NCI-H2029 (cell line): Measurements from ENCODE around the gene NMRK2.
A peak's percentile ranks its signal among the peaks of the same experiment; 100 is the strongest.
"Not testable (repeated sequence)": the region's sequence is repeated elsewhere in the genome, so short reads cannot be mapped to it uniquely, and the experiment has no call there.

Source experiments
- DNase-seq: peaks from one replicate; lab custom pipeline; 2025; lab: John Stamatoyannopoulos, UW

Gene NMRK2, protein sequence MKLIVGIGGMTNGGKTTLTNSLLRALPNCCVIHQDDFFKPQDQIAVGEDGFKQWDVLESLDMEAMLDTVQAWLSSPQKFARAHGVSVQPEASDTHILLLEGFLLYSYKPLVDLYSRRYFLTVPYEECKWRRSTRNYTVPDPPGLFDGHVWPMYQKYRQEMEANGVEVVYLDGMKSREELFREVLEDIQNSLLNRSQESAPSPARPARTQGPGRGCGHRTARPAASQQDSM

DNA sequence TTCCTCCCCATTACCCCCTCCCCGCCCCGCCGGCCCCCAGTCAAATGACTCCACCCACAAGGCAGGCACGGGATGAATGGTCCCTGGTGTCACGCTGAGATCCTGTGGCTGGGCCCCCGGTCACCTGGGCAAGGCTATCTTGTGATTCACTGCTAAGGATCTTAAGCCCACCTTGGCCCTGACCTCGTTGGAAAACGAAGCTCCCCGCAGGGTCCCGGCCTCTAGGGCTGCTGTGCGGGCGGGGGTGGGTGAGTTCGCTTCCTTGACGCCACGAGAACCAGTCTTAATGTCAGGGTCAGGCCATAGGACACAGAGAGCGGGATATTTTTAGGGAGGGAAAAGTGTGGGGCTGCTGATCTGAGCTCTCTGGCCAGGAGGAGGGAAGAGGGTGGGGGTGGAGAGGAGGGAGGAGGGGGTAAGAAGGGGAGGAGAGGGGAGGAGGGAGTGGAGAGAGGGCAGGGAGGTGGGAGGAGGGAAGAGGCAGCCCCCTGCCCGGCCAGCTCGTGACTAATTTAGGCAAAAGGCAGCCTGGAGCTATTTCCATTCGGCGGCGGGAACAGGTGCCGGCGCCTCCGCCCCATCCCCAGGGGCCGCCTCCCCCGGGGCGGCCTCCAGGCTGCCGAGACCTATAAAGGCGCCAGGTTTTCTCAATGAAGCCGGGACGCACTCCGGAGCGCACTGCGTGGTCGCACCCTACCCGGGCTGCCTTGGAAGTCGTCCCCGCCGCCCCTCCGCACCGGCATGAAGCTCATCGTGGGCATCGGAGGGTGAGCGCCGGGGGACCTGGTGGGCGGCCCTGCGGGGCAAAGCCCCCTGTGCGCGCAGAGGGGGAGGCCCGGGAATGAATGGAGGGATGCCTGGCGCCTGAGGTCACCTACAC is at the start of gene NMRK2:
TSS of gene NMRK2 (plus strand) at position 139 of the 880 bp plus-strand sequence. CDS start at position 742, 603 bp downstream.
- no peak for DNase-seq

GRCh38 chr19:3890591-3890990 is 42.3 kb upstream of the NMRK2 start:
- DNase-seq: no peak

DNA sequence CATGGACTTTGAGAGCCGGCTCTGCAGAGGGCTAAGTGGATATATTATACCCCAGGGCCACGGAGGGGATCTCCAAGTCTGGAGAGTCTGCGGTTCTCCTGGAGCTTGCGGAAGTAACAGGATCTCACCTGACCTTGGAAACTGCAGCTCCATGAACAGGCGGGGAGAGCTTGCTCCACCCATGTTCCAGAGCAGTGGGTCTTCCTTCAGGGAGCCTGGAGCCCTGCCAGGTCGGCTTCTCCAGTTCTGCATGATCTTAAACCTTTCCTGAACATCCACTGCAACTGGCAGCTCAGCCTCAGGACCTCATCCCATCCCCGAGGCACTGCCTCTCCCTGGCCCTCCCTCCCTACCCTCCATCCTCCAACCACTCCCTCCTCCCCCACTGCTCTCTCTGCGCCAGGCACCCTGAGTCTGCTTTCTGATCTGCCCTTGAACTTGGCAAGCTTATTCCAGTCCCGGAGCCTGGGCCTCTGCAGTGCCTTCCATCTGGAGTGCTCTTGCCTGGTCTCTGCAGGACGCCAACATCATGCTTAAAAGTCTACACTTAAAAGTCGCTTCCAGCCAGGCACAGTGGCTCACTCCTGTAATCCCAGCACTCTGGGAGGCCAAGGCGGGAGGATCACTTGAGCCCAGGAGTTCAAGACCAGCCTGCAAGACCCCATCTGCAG is 39.2 kb upstream of the NMRK2 start:
- peak; percentile 19 for DNase-seq

- DNase-seq: not testable (repeated sequence)
Measured at GRCh38 chr19:3894959-3895358, 37.9 kb upstream of the NMRK2 start.

DNA sequence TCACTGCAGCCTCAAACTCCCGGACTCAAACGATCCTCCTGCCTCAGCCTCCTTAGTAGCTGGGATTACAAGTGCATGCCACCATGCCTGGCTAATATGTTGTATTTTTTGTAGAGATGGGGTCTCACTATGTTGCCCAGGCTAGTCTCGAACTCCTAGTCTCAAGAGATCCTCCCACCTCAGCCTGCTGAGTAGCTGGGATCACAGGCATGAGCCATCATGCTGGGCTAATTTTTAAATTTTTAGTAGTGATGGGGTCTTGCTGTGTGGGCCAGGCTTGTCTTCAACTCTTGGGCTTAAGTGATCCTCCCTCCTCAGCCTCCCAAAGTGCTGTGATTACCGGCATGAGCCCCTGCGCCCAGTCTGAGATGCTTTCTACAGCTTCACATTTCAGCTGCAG is 37.1 kb upstream of the NMRK2 start:
- DNase-seq: no peak

DNA sequence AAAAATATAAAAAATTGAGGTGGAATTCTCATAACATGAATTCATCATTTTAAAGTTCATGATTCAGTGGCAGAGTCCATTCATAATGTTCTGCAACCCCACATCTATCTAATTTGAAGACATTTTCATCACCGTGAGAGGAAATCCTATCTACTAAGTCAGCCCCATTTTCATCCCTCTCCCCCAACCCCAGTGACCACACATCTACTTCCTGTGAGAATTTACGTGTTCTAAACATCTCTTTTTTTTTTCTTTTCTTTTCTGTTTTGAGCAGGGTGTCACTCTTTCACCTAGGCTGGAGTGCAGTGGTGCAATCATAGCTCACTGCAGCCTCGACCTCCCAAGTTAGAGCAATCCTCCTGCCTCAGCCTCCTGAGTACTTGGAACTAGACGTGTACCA is 34.9 kb upstream of the NMRK2 start:
- no peak for DNase-seq

DNA sequence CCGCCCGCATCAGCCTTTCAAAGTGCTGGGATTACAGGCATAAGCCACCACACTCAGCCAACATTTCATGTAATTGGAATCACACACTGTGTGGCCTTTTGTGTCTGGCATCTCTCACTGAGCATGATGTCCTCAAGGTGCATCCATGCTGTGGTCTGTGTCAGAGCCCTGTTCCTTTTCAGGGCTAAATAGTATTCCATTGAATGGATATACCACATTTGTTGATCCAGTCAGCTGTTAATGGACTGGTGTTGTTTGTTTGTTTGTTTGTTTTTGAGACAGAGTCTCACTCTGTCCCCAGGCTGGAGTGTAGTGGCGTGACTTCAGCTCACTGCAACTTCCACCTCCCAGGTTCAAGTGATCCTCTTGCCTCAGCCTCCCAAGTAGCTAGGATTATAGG is 34.4 kb upstream of the NMRK2 start:
- DNase-seq: no peak

GRCh38 chr19:3899531-3900294 is 33.2 kb upstream of the NMRK2 start:
- DNase-seq: no peak

GRCh38 chr19:3902317-3902973 is 30.4 kb upstream of the NMRK2 start:
- no peak for DNase-seq

DNA sequence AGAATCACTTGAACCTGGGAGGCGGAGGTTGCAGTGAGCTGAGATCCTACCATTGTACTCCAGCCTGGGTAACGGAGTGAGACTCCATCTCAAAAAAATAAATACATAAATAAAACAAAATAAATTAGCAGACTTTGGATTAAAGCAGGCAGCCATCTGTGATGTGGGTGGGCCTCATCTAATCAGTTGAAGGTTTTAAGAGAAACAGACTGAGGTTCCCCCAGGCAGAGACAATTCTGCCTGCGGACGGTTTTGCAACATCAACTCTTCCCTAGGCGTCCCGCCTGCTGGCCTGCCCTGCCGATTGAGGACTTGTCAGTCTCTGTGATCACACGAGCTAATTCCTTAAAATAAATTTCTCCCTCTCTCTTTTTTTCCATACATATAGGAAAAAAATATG is 28.6 kb upstream of the NMRK2 start:
- DNase-seq: no peak

DNA sequence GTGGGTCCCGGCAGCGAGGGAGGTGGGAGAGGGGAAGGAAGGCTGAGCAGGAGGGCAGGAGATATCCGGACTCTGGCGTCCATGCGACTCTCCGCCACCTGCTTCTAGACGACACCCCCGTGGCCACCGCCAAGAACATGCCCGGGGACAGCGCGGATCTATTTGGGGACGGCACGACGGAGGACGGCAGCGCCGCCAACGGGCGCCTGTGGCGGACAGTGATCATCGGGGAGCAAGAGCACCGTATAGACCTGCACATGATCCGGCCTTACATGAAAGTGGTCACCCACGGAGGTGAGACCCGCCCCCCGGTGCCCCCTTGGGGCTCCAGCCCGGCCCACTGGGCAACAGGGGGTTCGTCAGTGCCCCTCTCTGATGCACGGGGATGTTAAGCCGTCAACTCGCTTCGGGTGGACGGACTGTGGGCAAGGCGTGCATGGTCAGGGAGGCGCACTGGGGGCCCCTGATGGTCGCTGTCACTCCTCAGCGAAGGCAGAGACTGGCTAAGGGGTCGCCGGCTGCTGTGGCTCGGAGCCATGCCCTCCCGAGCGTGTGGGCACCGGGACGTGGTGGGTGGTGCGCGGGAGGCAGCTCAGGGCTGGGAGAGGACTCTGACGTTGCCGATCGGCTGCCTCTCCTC is 25.1 kb upstream of the NMRK2 start:
- no peak for DNase-seq

- DNase-seq: no peak
Measured at GRCh38 chr19:3908266-3909054, 24.4 kb upstream of the NMRK2 start.

- no peak for DNase-seq
Measured at GRCh38 chr19:3910105-3910504, 22.8 kb upstream of the NMRK2 start.

GRCh38 chr19:3914199-3914598 is 18.7 kb upstream of the NMRK2 start:
- DNase-seq: no peak

- no peak for DNase-seq
Measured at GRCh38 chr19:3916033-3916432, 16.8 kb upstream of the NMRK2 start.

- DNase-seq: no peak
Measured at GRCh38 chr19:3919793-3920192, 13.1 kb upstream of the NMRK2 start.

GRCh38 chr19:3923096-3923758 is 9.6 kb upstream of the NMRK2 start:
- no peak for DNase-seq

DNA sequence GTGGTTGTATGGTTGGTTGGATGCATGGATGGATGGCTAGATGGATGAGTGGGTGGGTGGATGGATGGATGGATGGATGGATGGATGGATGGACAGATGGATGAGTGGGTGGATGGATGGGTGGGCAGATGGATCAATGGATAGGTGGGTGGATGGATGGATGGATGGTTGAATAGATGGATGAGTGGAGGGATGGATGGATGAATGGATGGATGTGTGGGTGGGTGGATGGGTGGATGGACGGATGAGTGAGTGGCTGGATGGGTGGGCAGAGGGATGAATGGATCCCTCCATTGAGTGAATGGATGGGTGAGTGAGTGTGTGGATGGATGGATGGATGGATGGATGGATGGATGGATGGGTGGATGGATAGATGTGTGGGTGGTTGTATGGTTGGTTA is 9.0 kb upstream of the NMRK2 start:
- no peak for DNase-seq

DNA sequence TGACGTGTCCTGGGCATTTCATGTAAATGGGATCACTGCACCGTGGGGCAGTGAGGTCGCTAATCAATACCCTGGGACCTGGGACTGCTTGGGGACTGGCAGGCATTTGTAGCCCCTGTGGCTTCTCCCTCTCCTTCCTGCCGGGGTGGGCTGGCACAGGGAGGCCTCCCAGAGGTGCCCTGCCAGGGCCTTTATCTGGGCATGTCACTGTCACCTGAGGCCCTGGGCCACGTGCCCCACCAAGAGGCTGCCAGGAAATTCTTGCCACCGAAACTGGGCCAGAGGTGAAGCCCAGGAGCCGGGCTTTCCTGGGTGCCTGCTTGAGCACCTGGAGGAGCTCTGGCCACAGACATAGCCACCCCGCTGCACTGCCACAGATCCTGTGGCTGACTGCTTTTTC is 1.8 kb upstream of the NMRK2 start:
- no peak for DNase-seq
